K562 (cell line): Measurements from ENCODE around the gene MAST4. TPM values are rescaled to one million over a fixed set of nuclear protein-coding genes. Genes with fewer than 3 reads are reported as not detected.

Source experiments
- ATAC-seq: fragments of 200-7000 bp; cut with Tn5 transposase; 3 replicates; pipeline ENCODE4 v1.9.1; 2020; ENCODE audit warnings: moderate library complexity
- BruUV-seq: library from RNA; stranded (reverse); fragments of 400-500 nt; replicated peaks from 2 replicates; lab custom pipeline; 2021; lab: Mats Ljungman, UMichigan
- CTCF ChIA-PET: fragments of 300-600 bp; formaldehyde crosslinking; extraction: SDS; loops from one replicate; lab custom pipeline; 2021; ENCODE audit warnings: low intra/inter-chr PET ratio; lab: Yijun Ruan, JAX
- POLR2A ChIA-PET: fragments of 300-600, 350-650 bp; sonication (Branson Sonifier 250); formaldehyde crosslinking; extraction: SDS; loops from one replicate; lab custom pipeline; 2021; ENCODE audit warnings: antibody characterized with exemption, inconsistent platforms; lab: Yijun Ruan, JAX
- DNase-seq, 4 experiments: peaks; one replicate each; pipeline versions ENCODE4 v3.0.0 to v3.0.0-alpha.2; 2011 to 2018; ENCODE audit warnings: low spot score in 3 of 4, mixed read lengths in 3 of 4; ENCODE audit errors: extremely low read depth in 1 of 4
- FAIRE-seq: peaks from 2 replicates; lab custom pipeline; 2011; peaks lifted over from hg19 to GRCh38; lab: Jason Lieb, UNC
- H2AFZ ChIP-seq: 2 replicates; pipeline ENCODE4 v1.6.0; 2011; ENCODE audit warnings: low read depth, low read length, control low read depth, inconsistent platforms
- H3K27ac ChIP-seq: fragments of 200-600 bp; 3 replicates; pipeline ENCODE4 v1.8.0; 2011; ENCODE audit warnings: low read depth, mild to moderate bottlenecking, control low read depth, inconsistent platforms, low read length, moderate library complexity, mixed read lengths; ENCODE audit errors: extremely low read depth
- H3K27me3 ChIP-seq, 2 experiments: fragments of 300-600 bp in 1 of 2; 2 replicates in 1 of 2; 3 replicates in 1 of 2; pipeline versions ENCODE4 v1.6.0 to v1.8.0; 2011; ENCODE audit warnings: inconsistent platforms in 2 of 2, low read length in 2 of 2, mild to moderate bottlenecking in 1 of 2, mixed read lengths in 1 of 2, moderate library complexity in 1 of 2; ENCODE audit not compliant: control insufficient read depth in 2 of 2, insufficient read depth in 2 of 2
- H3K36me3 ChIP-seq: fragments of 300-600 bp; 3 replicates; pipeline ENCODE4 v1.8.0; 2011; ENCODE audit warnings: mild to moderate bottlenecking, low read length, inconsistent platforms; ENCODE audit not compliant: control insufficient read depth, insufficient read depth
- H3K4me1 ChIP-seq, 2 experiments: fragments of 200-600 bp in 1 of 2; replicated peaks in 1 of 2; 2 replicates in 1 of 2; 3 replicates in 1 of 2; pipeline versions ENCODE4 v1.5.1 to v1.8.0; 2011; ENCODE audit warnings: inconsistent platforms in 2 of 2, low read length in 2 of 2, mild to moderate bottlenecking in 1 of 2, mixed read lengths in 1 of 2, moderate library complexity in 1 of 2; ENCODE audit not compliant: control insufficient read depth in 2 of 2, insufficient read depth in 2 of 2
- H3K4me2 ChIP-seq: 2 replicates; pipeline ENCODE4 v1.6.1; 2011; ENCODE audit warnings: low read length, control low read depth, inconsistent platforms, mixed read lengths; ENCODE audit not compliant: insufficient read depth
- H3K4me3 ChIP-seq: fragments of 200-600 bp; sonication (generic), shearing (Covaris generic); 2 replicates; pipeline ENCODE4 v1.5.1; 2016; ENCODE audit warnings: control low read depth, inconsistent platforms
- H3K79me2 ChIP-seq: fragments of 200-600 bp; 3 replicates; pipeline ENCODE4 v1.8.0; 2011; ENCODE audit warnings: low read length, inconsistent platforms; ENCODE audit not compliant: control insufficient read depth, insufficient read depth
- H3K9ac ChIP-seq, 2 experiments: 2 replicates each; pipeline versions ENCODE4 v1.6.0 to v1.6.1; 2011; ENCODE audit warnings: low read depth in 2 of 2, low read length in 2 of 2, control low read depth in 1 of 2, inconsistent platforms in 1 of 2, mild to moderate bottlenecking in 1 of 2, mixed read lengths in 1 of 2; ENCODE audit not compliant: insufficient read depth in 1 of 2
- H3K9me1 ChIP-seq: one replicate; pipeline ENCODE4 v1.6.0; 2011; ENCODE audit warnings: inconsistent platforms, mild to moderate bottlenecking, low read length, moderate library complexity; ENCODE audit not compliant: control insufficient read depth, insufficient read depth
- H3K9me3 ChIP-seq: replicated peaks from 2 replicates; pipeline ENCODE4 v1.5.1; 2011; ENCODE audit warnings: low read depth, low read length, inconsistent platforms; ENCODE audit not compliant: control insufficient read depth, insufficient read depth
- H4K20me1 ChIP-seq: replicated peaks from 2 replicates; pipeline ENCODE4 v1.6.1; 2011; ENCODE audit warnings: low read length, inconsistent platforms, mixed read lengths; ENCODE audit not compliant: control insufficient read depth, insufficient read depth
- C11orf30 ChIP-seq: fragments of 450-650 bp; IDR thresholded peaks from 2 replicates; pipeline ENCODE4 v1.6.1; 2016; ENCODE audit warnings: low read depth, mild to moderate bottlenecking
- CCAR2 ChIP-seq: fragments of 200-400 bp; formaldehyde crosslinking; IDR thresholded peaks from 2 replicates; pipeline ENCODE4 v1.6.1; 2017; ENCODE audit warnings: mild to moderate bottlenecking, low read depth, low read length
- KLF6 ChIP-seq: fragments of 250-450 bp; sonication (Bioruptor Pico); IDR thresholded peaks from 2 replicates; pipeline ENCODE4 v1.4.0; 2020; ENCODE audit warnings: mild to moderate bottlenecking, moderate library complexity, borderline replicate concordance
- MTA1 ChIP-seq: fragments of 450-650 bp; IDR thresholded peaks from 2 replicates; pipeline ENCODE4 v1.6.1; 2017; ENCODE audit warnings: borderline replicate concordance
- POLR3G ChIP-seq: IDR thresholded peaks from 2 replicates; pipeline ENCODE4 v1.6.1; 2011; ENCODE audit not compliant: insufficient read length, insufficient replicate concordance; ENCODE audit errors: extremely low read depth
- ZC3H4 ChIP-seq: sonication (generic); formaldehyde crosslinking; IDR thresholded peaks from 2 replicates; pipeline ENCODE4 v1.9.0; 2021; ENCODE audit warnings: missing genetic modification reagents, borderline replicate concordance
- WGBS: fragments of 100-300 bp; shearing (Covaris generic); methylation state at CpG from one replicate; pipeline ENCODE4 v1.1.6; 2016; ENCODE audit warnings: low coverage, mixed read lengths; ENCODE audit not compliant: insufficient coverage; ENCODE audit errors: missing lambda C conversion rate; 5-methylcytosine and 5-hydroxymethylcytosine counted together
- in situ Hi-C: fragments of 300-500 bp; cut with MboI; formaldehyde crosslinking; loops from 4 replicates; pipeline ENCODE4 v1.15.0; 2018; ENCODE audit warnings: inconsistent platforms, mixed read lengths
- intact Hi-C: fragments of 100-400 bp; cut with micrococcal nuclease; formaldehyde crosslinking; loops from 2 replicates; pipeline ENCODE4 v1.14.2; 2022
- polyA plus RNA-seq, 8 experiments: library from polyadenylated mRNA; depleted of rRNA in 4 of 8; stranded (reverse) in 5 of 8; unstranded in 3 of 8; fragments of >200 nt; fragmentation: Nextera tagmentation in 2 of 8; fragmentation: Illumina TruSeq in 1 of 8; extraction: Ambion mirVana in 2 of 8; extraction: Trizol in 1 of 8; gene quantifications; 2 replicates each; pipeline versions ENCODE4 v1.2.1 to v1.2.3, GENCODE V29; 2011 to 2014; ENCODE audit warnings: inconsistent platforms in 1 of 8, missing spikeins in 1 of 8
- total RNA-seq, 7 experiments: library from RNA; depleted of rRNA in 6 of 7; stranded (reverse); fragments of >200 nt in 6 of 7; fragmentation: Illumina TruSeq in 2 of 7; extraction: Trizol in 2 of 7; gene quantifications; 2 replicates each; pipeline versions ENCODE4 v1.2.1 to v1.2.3, GENCODE V29; 2011 to 2021; ENCODE audit warnings: low replicate concordance in 1 of 7
- TF ChIP-seq, protein P1 (sequence below): IDR thresholded peaks from 2 replicates; pipeline ENCODE4 v1.6.1; 2012; ENCODE audit warnings: low read depth, low read length, improper control_type of control experiment, borderline replicate concordance
- TF ChIP-seq, protein P2 (sequence below): sonication (generic); formaldehyde crosslinking; IDR thresholded peaks from 2 replicates; pipeline ENCODE4 v1.4.0; 2020; ENCODE audit warnings: mild to moderate bottlenecking, missing genetic modification reagents
- TF ChIP-seq, protein P3 (sequence below): fragments of 250-450 bp; sonication (Bioruptor Pico); IDR thresholded peaks from 2 replicates; pipeline ENCODE4 v1.5.0; 2021

Gene MAST4
- total and polyA plus RNA-seq, 9 of the 15 experiments (the other 6 are each of a cell fraction or from before 2014, with no cell fraction given): 0.88 to 10.1 (median 5.2) TPM

DNA sequence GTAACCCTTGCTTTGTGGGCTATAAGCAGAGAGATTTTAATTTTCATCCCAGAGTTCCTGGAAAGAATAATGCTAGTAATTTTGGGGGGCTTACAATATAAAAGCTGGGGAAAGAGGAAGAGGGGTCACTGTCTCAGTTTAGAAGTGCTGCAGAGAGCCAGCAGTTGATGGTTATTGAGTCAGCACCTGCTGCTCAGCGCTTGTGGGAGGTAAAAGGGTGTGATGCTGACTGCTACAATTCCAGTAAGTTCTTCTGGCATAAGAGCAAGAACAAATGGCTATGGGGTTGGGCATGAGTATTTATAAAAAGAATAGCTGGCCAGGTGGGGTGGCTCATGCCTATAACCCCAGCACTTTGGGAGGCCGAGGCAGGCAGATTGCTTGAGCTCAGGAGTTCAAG, 88.5 kb downstream of the MAST4 start:
- Histone ChIP-seq H3K9me1 (no peaks in the 10 kb centered on the region), H3K36me3 (no peaks in the 10 kb centered on the region), H3K9me3 (no peaks in the 10 kb centered on the region), H3K4me3 (no peak overlapping the region), H3K27ac (no peak overlapping the region), H3K4me2 (no peak overlapping the region), H3K4me1 (no peaks in the 10 kb centered on the region), H4K20me1 (no peaks in the 10 kb centered on the region), H3K79me2 (no peaks in the 10 kb centered on the region), H3K9ac (no peak overlapping the region), H3K27me3 (no peaks in the 10 kb centered on the region), H2AFZ (no peak overlapping the region)
- FAIRE-seq: no peak
- no peak for DNase-seq
- no TSS peak for BruUV-seq
- in situ Hi-C loops: no loop called here
- intact Hi-C loops: no loop called here
- TF ChIP-seq KLF6 (CRISPR knock-in tag): no peak
- ATAC-seq: no peak
- CTCF ChIA-PET: no interaction called here
- 0% methylated on average over 2 of the region's 2 CpGs for WGBS
- POLR2A ChIA-PET: no interaction called here

DNA sequence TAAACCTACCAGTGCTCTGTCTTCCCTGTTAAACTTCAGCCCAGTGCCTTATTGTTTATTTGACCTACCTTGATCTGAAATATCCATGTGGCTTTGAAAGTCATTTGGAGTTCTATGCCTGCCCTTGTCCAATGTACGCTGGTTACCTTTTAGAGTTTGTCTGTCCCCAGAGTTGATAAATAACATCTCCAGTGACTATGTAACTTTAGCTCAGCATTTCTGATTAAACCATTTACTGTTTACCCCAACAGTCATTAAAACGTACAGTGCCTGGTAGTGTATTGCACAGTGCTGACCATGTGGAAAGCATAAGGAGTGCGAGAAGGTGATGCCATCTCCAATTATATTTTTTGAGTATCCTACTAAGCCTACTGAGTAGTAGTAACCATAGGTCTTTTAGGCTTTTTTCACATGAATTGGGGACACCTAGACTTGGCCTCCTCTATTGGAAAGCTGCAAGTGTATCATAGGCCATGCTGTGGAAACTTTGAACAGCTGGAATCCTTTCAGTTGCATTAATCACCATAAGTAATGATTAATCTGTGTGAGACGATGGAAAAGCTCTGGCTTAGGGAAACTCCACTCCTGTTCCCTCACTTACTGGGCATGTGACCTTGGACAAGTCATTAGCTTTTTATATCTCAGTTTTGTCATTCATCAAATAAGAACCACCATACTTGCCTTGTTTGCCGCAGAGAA, 93.5 kb downstream of the MAST4 start:
- ChIA-PET CTCF (no interaction called here), POLR2A (interaction anchor here (0.7 to 1.4 kb wide), 2 partner anchors 8 to 18 kb away, joined by 4 to 5 read pairs; no protein-coding TSS in a partner anchor)
- 2% methylated on average over 5 of the region's 5 CpGs for WGBS
- FAIRE-seq (no peak), ATAC-seq (no peak), DNase-seq (no peak)
- H3K36me3 ChIP-seq: no peaks in the 10 kb centered on the region
- H3K9me1 ChIP-seq: no peaks in the 10 kb centered on the region
- intact Hi-C loops (no loop called here), in situ Hi-C loops (no loop called here)
- H3K79me2 ChIP-seq: no peaks in the 10 kb centered on the region
- no peak overlapping the region for H3K27ac ChIP-seq
- H3K4me3 ChIP-seq: no peak overlapping the region
- no peak overlapping the region for H3K4me2 ChIP-seq
- no peak overlapping the region for H3K9ac ChIP-seq
- no peak overlapping the region for H2AFZ ChIP-seq
- no TSS peak for BruUV-seq
- no peaks in the 10 kb centered on the region for H3K9me3 ChIP-seq
- H3K27me3 ChIP-seq: no peaks in the 10 kb centered on the region
- H3K4me1 ChIP-seq: no peaks in the 10 kb centered on the region
- H4K20me1 ChIP-seq: no peaks in the 10 kb centered on the region
- TF ChIP-seq, protein P1, sequence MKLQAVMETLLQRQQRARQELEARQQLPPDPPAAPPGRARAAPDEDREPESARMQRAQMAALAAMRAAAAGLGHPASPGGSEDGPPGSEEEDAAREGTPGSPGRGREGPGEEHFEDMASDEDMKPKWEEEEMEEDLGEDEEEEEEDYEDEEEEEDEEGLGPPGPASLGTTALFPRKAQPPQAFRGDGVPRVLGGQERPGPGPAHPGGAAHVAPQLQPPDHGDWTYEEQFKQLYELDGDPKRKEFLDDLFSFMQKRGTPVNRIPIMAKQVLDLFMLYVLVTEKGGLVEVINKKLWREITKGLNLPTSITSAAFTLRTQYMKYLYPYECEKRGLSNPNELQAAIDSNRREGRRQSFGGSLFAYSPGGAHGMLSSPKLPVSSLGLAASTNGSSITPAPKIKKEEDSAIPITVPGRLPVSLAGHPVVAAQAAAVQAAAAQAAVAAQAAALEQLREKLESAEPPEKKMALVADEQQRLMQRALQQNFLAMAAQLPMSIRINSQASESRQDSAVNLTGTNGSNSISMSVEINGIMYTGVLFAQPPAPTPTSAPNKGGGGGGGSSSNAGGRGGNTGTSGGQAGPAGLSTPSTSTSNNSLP: no peak
- TF ChIP-seq C11orf30 (no peak), POLR3G (no peak), CCAR2 (no peak), MTA1 (no peak), ZC3H4 (no peak)
- TF ChIP-seq, protein P2, sequence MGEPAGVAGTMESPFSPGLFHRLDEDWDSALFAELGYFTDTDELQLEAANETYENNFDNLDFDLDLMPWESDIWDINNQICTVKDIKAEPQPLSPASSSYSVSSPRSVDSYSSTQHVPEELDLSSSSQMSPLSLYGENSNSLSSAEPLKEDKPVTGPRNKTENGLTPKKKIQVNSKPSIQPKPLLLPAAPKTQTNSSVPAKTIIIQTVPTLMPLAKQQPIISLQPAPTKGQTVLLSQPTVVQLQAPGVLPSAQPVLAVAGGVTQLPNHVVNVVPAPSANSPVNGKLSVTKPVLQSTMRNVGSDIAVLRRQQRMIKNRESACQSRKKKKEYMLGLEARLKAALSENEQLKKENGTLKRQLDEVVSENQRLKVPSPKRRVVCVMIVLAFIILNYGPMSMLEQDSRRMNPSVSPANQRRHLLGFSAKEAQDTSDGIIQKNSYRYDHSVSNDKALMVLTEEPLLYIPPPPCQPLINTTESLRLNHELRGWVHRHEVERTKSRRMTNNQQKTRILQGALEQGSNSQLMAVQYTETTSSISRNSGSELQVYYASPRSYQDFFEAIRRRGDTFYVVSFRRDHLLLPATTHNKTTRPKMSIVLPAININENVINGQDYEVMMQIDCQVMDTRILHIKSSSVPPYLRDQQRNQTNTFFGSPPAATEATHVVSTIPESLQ (CRISPR knock-in tag): no peak
- TF ChIP-seq, protein P3, sequence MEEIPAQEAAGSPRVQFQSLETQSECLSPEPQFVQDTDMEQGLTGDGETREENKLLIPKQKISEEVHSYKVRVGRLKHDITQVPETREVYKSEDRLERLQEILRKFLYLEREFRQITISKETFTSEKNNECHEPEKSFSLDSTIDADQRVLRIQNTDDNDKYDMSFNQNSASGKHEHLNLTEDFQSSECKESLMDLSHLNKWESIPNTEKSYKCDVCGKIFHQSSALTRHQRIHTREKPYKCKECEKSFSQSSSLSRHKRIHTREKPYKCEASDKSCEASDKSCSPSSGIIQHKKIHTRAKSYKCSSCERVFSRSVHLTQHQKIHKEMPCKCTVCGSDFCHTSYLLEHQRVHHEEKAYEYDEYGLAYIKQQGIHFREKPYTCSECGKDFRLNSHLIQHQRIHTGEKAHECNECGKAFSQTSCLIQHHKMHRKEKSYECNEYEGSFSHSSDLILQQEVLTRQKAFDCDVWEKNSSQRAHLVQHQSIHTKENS (CRISPR knock-in tag): no peak
